HepG2 (cell line): ENCODE measurements around the gene ZNF629. TPM values are rescaled to one million over a fixed set of nuclear protein-coding genes. Genes with fewer than 3 reads are reported as not detected.

ENCODE experiments used
- ETV5 ChIP-seq: IDR thresholded peaks from 2 replicates; pipeline ENCODE4 v1.6.1; 2018; ENCODE audit warnings: missing biosample characterization, missing genetic modification reagents, inconsistent platforms, borderline replicate concordance
- FOXP1 ChIP-seq, 2 experiments: fragments of 450-650 bp in 1 of 2; IDR thresholded peaks; 2 replicates each; pipeline ENCODE4 v1.6.1; 2017 to 2018; ENCODE audit warnings: antibody characterized with exemption in 1 of 2
- HNRNPUL1 ChIP-seq: fragments of 200-400 bp; formaldehyde crosslinking; IDR thresholded peaks from 2 replicates; pipeline ENCODE4 v1.6.1; 2017; ENCODE audit warnings: low read depth, mild to moderate bottlenecking, low read length, moderate library complexity
- JUN ChIP-seq: sonication (generic); formaldehyde crosslinking; IDR thresholded peaks from 2 replicates; pipeline ENCODE4 v1.4.0; 2020; ENCODE audit warnings: mild to moderate bottlenecking, missing genetic modification reagents
- JUNB ChIP-seq: sonication (generic); formaldehyde crosslinking; IDR thresholded peaks from 2 replicates; pipeline ENCODE4 v1.8.0; 2022; ENCODE audit warnings: missing genetic modification reagents, mild to moderate bottlenecking, borderline replicate concordance
- MIER3 ChIP-seq: IDR thresholded peaks from 2 replicates; pipeline ENCODE4 v1.6.1; 2016; ENCODE audit warnings: missing compliant biosample characterization, borderline replicate concordance
- POLR2A ChIP-seq, 2 experiments: IDR thresholded peaks; 2 replicates each; pipeline ENCODE4 v1.6.1; 2011; ENCODE audit warnings: low read depth in 2 of 2, low read length in 2 of 2, mild to moderate bottlenecking in 1 of 2, moderate library complexity in 1 of 2; ENCODE audit not compliant: insufficient read depth in 1 of 2
- PTBP1 ChIP-seq: fragments of 200-400 bp; formaldehyde crosslinking; IDR thresholded peaks from 2 replicates; pipeline ENCODE4 v1.6.1; 2018; ENCODE audit warnings: low read length, low read depth; ENCODE audit not compliant: poor library complexity, severe bottlenecking
- STAT5B ChIP-seq: sonication (generic); formaldehyde crosslinking; IDR thresholded peaks from 2 replicates; pipeline ENCODE4 v1.4.0; 2020; ENCODE audit warnings: missing genetic modification reagents
- ZBTB20 ChIP-seq: sonication (generic); formaldehyde crosslinking; IDR thresholded peaks from 2 replicates; pipeline ENCODE4 v1.8.1; 2023; ENCODE audit warnings: missing genetic modification reagents, low read depth, mild to moderate bottlenecking, borderline replicate concordance
- ZFX ChIP-seq: sonication (generic); formaldehyde crosslinking; IDR thresholded peaks from 2 replicates; pipeline ENCODE4 v1.4.0; 2020; ENCODE audit warnings: mild to moderate bottlenecking, low read depth, missing genetic modification reagents, moderate library complexity
- ZMYM2 ChIP-seq: sonication (generic); formaldehyde crosslinking; IDR thresholded peaks from 2 replicates; pipeline ENCODE4 v1.8.0; 2022; ENCODE audit warnings: mild to moderate bottlenecking, missing genetic modification reagents
- ZNF256 ChIP-seq: sonication (generic); formaldehyde crosslinking; conservative IDR thresholded peaks from 2 replicates; pipeline ENCODE4 v1.4.0; 2020; ENCODE audit warnings: missing genetic modification reagents
- ZNF501 ChIP-seq: sonication (generic); formaldehyde crosslinking; IDR thresholded peaks from 2 replicates; pipeline ENCODE4 v1.5.1; 2020; ENCODE audit warnings: mild to moderate bottlenecking, moderate library complexity, missing genetic modification reagents
- ZNF543 ChIP-seq: sonication (generic); formaldehyde crosslinking; IDR thresholded peaks from 2 replicates; pipeline ENCODE4 v1.4.0; 2020; ENCODE audit warnings: mild to moderate bottlenecking, missing genetic modification reagents
- ZNF563 ChIP-seq: sonication (generic); formaldehyde crosslinking; IDR thresholded peaks from 2 replicates; pipeline ENCODE4 v1.8.0; 2022; ENCODE audit warnings: mild to moderate bottlenecking, moderate library complexity, missing genetic modification reagents
- ZNF615 ChIP-seq: sonication (generic); formaldehyde crosslinking; IDR thresholded peaks from 2 replicates; pipeline ENCODE4 v1.5.0; 2020; ENCODE audit warnings: mild to moderate bottlenecking, missing genetic modification reagents, borderline replicate concordance
- ZNF850 ChIP-seq: sonication (generic); formaldehyde crosslinking; conservative IDR thresholded peaks from 2 replicates; pipeline ENCODE4 v1.9.0; 2021; ENCODE audit warnings: mild to moderate bottlenecking, missing genetic modification reagents
- ZSCAN30 ChIP-seq: sonication (generic); formaldehyde crosslinking; IDR thresholded peaks from 2 replicates; pipeline ENCODE4 v1.5.0; 2020; ENCODE audit warnings: mild to moderate bottlenecking, missing genetic modification reagents
- polyA plus RNA-seq, 8 experiments: library from polyadenylated mRNA; depleted of rRNA in 3 of 8; stranded (reverse) in 7 of 8; unstranded in 1 of 8; fragments of >200 nt; fragmentation: Illumina TruSeq in 4 of 8; extraction: Trizol in 4 of 8; gene quantifications; 2 replicates each; pipeline versions ENCODE4 v1.2.1 to v1.2.3, GENCODE V29; 2011 to 2016; ENCODE audit warnings: low read depth in 4 of 8, missing spikeins in 1 of 8, mixed read lengths in 1 of 8; ENCODE audit not compliant: insufficient read depth in 1 of 8
- total RNA-seq, 5 experiments: library from RNA; depleted of rRNA; stranded (reverse); fragments of >200 nt; fragmentation: Illumina TruSeq; extraction: Trizol; gene quantifications; 2 replicates each; pipeline ENCODE4 v1.2.3, GENCODE V29; 2016; ENCODE audit warnings: low read depth in 1 of 5
- TF ChIP-seq, protein P1 (sequence below), 2 experiments: sonication (generic) in 1 of 2; formaldehyde crosslinking in 1 of 2; IDR thresholded peaks; 2 replicates each; pipeline versions ENCODE4 v1.5.1 to v1.6.1; 2011 to 2020; ENCODE audit warnings: borderline replicate concordance in 1 of 2, low read depth in 1 of 2, low read length in 1 of 2, mild to moderate bottlenecking in 1 of 2, missing genetic modification reagents in 1 of 2, moderate library complexity in 1 of 2
- TF ChIP-seq, protein P2 (sequence below): sonication (generic); formaldehyde crosslinking; IDR thresholded peaks from 2 replicates; pipeline ENCODE4 v1.4.0; 2020; ENCODE audit warnings: missing genetic modification reagents
- TF ChIP-seq, protein P3 (sequence below): sonication (generic); formaldehyde crosslinking; IDR thresholded peaks from 2 replicates; pipeline ENCODE4 v1.4.0; 2020; ENCODE audit warnings: low read depth, mild to moderate bottlenecking, missing genetic modification reagents
- TF ChIP-seq, protein P4 (sequence below): sonication (generic); formaldehyde crosslinking; IDR thresholded peaks from 2 replicates; pipeline ENCODE4 v1.5.1; 2020; ENCODE audit warnings: missing genetic modification reagents, mild to moderate bottlenecking, borderline replicate concordance

Gene ZNF629
- total and polyA plus RNA-seq, 2 of the 13 experiments (the other 11 are each of a cell fraction or from before 2014, with no cell fraction given): 6.1 to 16.5 TPM

DNA sequence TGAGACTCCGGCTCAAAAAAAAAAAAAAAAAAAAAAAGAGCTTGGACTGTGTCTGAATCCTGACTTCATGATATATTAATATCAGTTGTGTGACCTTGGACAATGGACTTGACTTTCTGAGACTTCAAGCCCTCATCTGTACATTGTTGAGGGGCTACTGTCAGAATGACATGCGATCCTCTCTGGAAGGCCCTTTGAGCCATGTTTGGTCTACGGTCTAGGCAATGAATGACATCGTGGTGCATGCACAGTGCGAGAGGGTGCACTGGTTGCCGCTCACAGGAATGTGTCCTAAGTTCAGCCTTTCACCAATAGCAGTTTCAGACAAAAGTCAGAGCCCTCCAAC, 43.0 kb upstream of the ZNF629 start (continued):
- TF ChIP-seq, protein P1, sequence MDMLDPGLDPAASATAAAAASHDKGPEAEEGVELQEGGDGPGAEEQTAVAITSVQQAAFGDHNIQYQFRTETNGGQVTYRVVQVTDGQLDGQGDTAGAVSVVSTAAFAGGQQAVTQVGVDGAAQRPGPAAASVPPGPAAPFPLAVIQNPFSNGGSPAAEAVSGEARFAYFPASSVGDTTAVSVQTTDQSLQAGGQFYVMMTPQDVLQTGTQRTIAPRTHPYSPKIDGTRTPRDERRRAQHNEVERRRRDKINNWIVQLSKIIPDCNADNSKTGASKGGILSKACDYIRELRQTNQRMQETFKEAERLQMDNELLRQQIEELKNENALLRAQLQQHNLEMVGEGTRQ (IDR thresholded peaks at IDR 0.05; ENCODE audit: low read depth, low read length): no peak
- TF ChIP-seq, protein P1 (CRISPR knock-in tag; IDR thresholded peaks at IDR 0.05; ENCODE audit: borderline replicate concordance): peak; percentile 30; the same call in 1 of the 2 replicates
- TF ChIP-seq FOXP1 (IDR thresholded peaks at IDR 0.05): no peak
- TF ChIP-seq FOXP1 (CRISPR knock-in tag; IDR thresholded peaks at IDR 0.05): no peak
- peak; percentile 51; the same call in 1 of the 2 replicates for TF ChIP-seq ZNF501 (CRISPR knock-in tag)
- peak in 1 of 2 experiments; percentile 31; a peak in 1 of 4 replicates for TF ChIP-seq POLR2A (IDR thresholded peaks at IDR 0.05; ENCODE audit: insufficient read depth in 1 of 2, low read depth in 2 of 2, low read length in 2 of 2)
- TF ChIP-seq MIER3 (CRISPR knock-in tag): 0 out of 2 replicates have a peak, but pooled peaks have one; percentile 21
- peak; percentile 24; the same call in 1 of the 2 replicates for TF ChIP-seq JUN (CRISPR knock-in tag)
- TF ChIP-seq, protein P2, sequence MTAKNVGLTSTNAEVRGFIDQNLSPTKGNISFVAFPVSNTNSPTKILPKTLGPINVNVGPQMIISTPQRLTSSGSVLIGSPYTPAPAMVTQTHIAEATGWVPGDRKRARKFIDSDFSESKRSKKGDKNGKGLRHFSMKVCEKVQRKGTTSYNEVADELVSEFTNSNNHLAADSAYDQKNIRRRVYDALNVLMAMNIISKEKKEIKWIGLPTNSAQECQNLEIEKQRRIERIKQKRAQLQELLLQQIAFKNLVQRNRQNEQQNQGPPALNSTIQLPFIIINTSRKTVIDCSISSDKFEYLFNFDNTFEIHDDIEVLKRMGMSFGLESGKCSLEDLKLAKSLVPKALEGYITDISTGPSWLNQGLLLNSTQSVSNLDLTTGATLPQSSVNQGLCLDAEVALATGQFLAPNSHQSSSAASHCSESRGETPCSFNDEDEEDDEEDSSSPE (CRISPR knock-in tag): peak; percentile 78
- TF ChIP-seq, protein P3, sequence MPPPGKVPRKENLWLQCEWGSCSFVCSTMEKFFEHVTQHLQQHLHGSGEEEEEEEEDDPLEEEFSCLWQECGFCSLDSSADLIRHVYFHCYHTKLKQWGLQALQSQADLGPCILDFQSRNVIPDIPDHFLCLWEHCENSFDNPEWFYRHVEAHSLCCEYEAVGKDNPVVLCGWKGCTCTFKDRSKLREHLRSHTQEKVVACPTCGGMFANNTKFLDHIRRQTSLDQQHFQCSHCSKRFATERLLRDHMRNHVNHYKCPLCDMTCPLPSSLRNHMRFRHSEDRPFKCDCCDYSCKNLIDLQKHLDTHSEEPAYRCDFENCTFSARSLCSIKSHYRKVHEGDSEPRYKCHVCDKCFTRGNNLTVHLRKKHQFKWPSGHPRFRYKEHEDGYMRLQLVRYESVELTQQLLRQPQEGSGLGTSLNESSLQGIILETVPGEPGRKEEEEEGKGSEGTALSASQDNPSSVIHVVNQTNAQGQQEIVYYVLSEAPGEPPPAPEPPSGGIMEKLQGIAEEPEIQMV: peak; percentile 73; the same call in 1 of the 2 replicates
- TF ChIP-seq ZNF850 (CRISPR knock-in tag): no peak
- TF ChIP-seq, protein P4, sequence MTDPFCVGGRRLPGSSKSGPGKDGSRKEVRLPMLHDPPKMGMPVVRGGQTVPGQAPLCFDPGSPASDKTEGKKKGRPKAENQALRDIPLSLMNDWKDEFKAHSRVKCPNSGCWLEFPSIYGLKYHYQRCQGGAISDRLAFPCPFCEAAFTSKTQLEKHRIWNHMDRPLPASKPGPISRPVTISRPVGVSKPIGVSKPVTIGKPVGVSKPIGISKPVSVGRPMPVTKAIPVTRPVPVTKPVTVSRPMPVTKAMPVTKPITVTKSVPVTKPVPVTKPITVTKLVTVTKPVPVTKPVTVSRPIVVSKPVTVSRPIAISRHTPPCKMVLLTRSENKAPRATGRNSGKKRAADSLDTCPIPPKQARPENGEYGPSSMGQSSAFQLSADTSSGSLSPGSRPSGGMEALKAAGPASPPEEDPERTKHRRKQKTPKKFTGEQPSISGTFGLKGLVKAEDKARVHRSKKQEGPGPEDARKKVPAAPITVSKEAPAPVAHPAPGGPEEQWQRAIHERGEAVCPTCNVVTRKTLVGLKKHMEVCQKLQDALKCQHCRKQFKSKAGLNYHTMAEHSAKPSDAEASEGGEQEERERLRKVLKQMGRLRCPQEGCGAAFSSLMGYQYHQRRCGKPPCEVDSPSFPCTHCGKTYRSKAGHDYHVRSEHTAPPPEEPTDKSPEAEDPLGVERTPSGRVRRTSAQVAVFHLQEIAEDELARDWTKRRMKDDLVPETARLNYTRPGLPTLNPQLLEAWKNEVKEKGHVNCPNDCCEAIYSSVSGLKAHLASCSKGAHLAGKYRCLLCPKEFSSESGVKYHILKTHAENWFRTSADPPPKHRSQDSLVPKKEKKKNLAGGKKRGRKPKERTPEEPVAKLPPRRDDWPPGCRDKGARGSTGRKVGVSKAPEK (CRISPR knock-in tag): peak; percentile 91; the same call in 1 of the 2 replicates
- 0 out of 2 replicates have a peak, but pooled peaks have one; percentile 56 for TF ChIP-seq ZMYM2 (CRISPR knock-in tag)
- TF ChIP-seq ZFX (CRISPR knock-in tag): peak; percentile 58
- peak; percentile 46; the same call in 1 of the 2 replicates for TF ChIP-seq ZNF563 (CRISPR knock-in tag)
- TF ChIP-seq ZBTB20 (CRISPR knock-in tag): peak; percentile 43; the same call in 1 of the 2 replicates
- TF ChIP-seq ZSCAN30 (CRISPR knock-in tag): no peak
- no peak for TF ChIP-seq STAT5B (CRISPR knock-in tag)
- TF ChIP-seq ZNF256 (CRISPR knock-in tag): no peak
- no peak for TF ChIP-seq PTBP1
- no peak for TF ChIP-seq JUNB (CRISPR knock-in tag)
- TF ChIP-seq HNRNPUL1: no peak
- 0 out of 2 replicates have a peak, but pooled peaks have one; percentile 47 for TF ChIP-seq ZNF543
- no peak for TF ChIP-seq ZNF615 (CRISPR knock-in tag)
- TF ChIP-seq ETV5: peak; percentile 9; the same call in 1 of the 2 replicates
